Measurements from ENCODE around the gene KCNH5. TPM values are rescaled to one million over a fixed set of nuclear protein-coding genes. Genes with fewer than 3 reads are reported as not detected.

The KCNH5 gene
- total RNA-seq, 1 experiment from 2014 or later: 1.4 TPM

GRCh38 chr14:62691647-62692489 is 353.4 kb downstream of the KCNH5 start:
- Mint-ChIP-seq H3K4me1 (peaks cover 29% of the 10 kb centered on the region), H3K27me3 (ENCODE audit: low read depth) (no peaks in the 10 kb centered on the region), H3K4me3 (no peak overlapping the region), H3K27ac (no peak overlapping the region), H3K36me3 (peaks cover 22% of the 10 kb centered on the region), H3K9me3 (peaks cover 27% of the 10 kb centered on the region)
- ChIA-PET POLR2A (no interaction called here), CTCF (no interaction called here)
- no peak for TF ChIP-seq ZBTB43 (CRISPR knock-in tag; IDR thresholded peaks at IDR 0.05)
- TF ChIP-seq ZNF532 (CRISPR knock-in tag; IDR thresholded peaks at IDR 0.05; ENCODE audit: borderline replicate concordance): no peak
- no peak for TF ChIP-seq CREM (CRISPR knock-in tag; IDR thresholded peaks at IDR 0.05)
- TF ChIP-seq E2F4 (CRISPR knock-in tag; IDR thresholded peaks at IDR 0.05; ENCODE audit: borderline replicate concordance, low read depth): no peak
- TF ChIP-seq MAX (CRISPR knock-in tag; IDR thresholded peaks at IDR 0.05): no peak
- no peak for TF ChIP-seq ELF4 (CRISPR knock-in tag; IDR thresholded peaks at IDR 0.05; ENCODE audit: low read depth)
- no peak for TF ChIP-seq CDX4 (CRISPR knock-in tag; IDR thresholded peaks at IDR 0.05; ENCODE audit: borderline replicate concordance)
- ATAC-seq (no peak), DNase-seq (ENCODE audit: low spot score) (no peak)

GRCh38 chr14:62689733-62690132 is 355.5 kb downstream of the KCNH5 start:
- H3K27ac Mint-ChIP-seq: no peak overlapping the region
- peaks cover 10% of the 10 kb centered on the region for H3K4me1 Mint-ChIP-seq
- ChIA-PET CTCF (no interaction called here), POLR2A (no interaction called here)
- no peak for DNase-seq (ENCODE audit: low spot score)
- H3K36me3 Mint-ChIP-seq: peaks cover 22% of the 10 kb centered on the region
- peaks cover 31% of the 10 kb centered on the region for H3K9me3 Mint-ChIP-seq
- no peaks in the 10 kb centered on the region for H3K27me3 Mint-ChIP-seq (ENCODE audit: low read depth)
- no peak for ATAC-seq
- H3K4me3 Mint-ChIP-seq: no peak overlapping the region
- no peak for TF ChIP-seq ZNF671 (CRISPR knock-in tag; IDR thresholded peaks at IDR 0.05)
- TF ChIP-seq NR3C1 (CRISPR knock-in tag; conservative IDR thresholded peaks at IDR 0.05; ENCODE audit: low read depth): no peak
- no peak for TF ChIP-seq PREB (CRISPR knock-in tag; IDR thresholded peaks at IDR 0.05; ENCODE audit: borderline replicate concordance)
- no peak for TF ChIP-seq ZNF425 (CRISPR knock-in tag; conservative IDR thresholded peaks at IDR 0.05)
- no peak for TF ChIP-seq ZNF281 (CRISPR knock-in tag; IDR thresholded peaks at IDR 0.05)
- TF ChIP-seq CBFB (CRISPR knock-in tag; IDR thresholded peaks at IDR 0.05; ENCODE audit: low read depth): no peak
- no peak for TF ChIP-seq NR2C2 (CRISPR knock-in tag; IDR thresholded peaks at IDR 0.05)
- no peak for TF ChIP-seq ZNF138 (CRISPR knock-in tag; conservative IDR thresholded peaks at IDR 0.05)
- no peak for TF ChIP-seq HMGXB4 (CRISPR knock-in tag; IDR thresholded peaks at IDR 0.05)
- no peak for TF ChIP-seq OVOL2 (CRISPR knock-in tag; IDR thresholded peaks at IDR 0.05; ENCODE audit: borderline replicate concordance)
